ENCODE results near the gene UVRAG. TPM values are rescaled to one million over a fixed set of nuclear protein-coding genes. Genes with fewer than 3 reads are reported as not detected.

The UVRAG gene
- total RNA-seq, 1 experiment from 2014 or later = 13.0 TPM

DNA sequence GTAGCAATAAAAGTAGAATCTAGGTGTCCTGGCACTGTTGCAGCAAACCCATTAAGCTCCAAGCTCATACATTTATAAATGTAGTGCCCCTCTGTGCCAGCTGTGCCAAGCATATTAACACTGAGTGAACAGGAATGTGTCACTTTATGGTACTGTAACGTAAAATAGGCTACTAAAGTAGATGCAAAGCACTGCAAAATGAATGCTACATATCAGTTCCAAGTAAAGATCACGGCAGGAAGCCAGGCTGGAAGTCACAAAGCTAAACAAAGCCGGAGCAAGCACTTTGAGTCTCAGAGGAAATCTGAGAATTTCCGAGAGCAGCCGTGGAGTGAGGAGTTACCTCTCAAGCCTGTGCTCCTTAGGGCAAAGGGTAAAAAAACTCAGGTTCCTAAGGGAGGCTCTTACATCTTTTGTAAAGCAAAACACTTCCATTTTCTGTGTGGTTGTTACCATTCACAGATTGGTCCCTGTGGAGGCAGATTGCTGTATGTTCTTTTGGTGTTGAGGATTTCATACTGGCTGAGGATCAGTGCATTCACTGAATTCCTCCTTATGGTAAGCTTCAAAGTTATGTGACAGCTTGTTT, 305.6 kb downstream of the UVRAG start:
- Histone ChIP-seq H3K9me2 (replicated peaks; ENCODE audit: low read length) (no peaks in the 10 kb centered on the region), H3K36me3 (ENCODE audit: low read depth, low read length) (peaks cover 3% of the 10 kb centered on the region; the same call in 1 of the 2 replicates), H3K4me3 (ENCODE audit: low read length) (no peak overlapping the region), H2AFZ (ENCODE audit: low read length) (no peak overlapping the region), H3K9ac (ENCODE audit: low read length) (no peak overlapping the region), H3K27me3 (ENCODE audit: low read length) (no peaks in the 10 kb centered on the region), H3F3A (ENCODE audit: low read length, unreplicated experiment) (no peaks in the 10 kb centered on the region), H3K4me2 (ENCODE audit: low read length) (no peak overlapping the region), H3K79me2 (ENCODE audit: low read length) (no peaks in the 10 kb centered on the region), H3K27ac (ENCODE audit: low read length) (no peak overlapping the region), H3K4me1 (ENCODE audit: insufficient read depth, low read length) (no peaks in the 10 kb centered on the region), H4K20me1 (ENCODE audit: low read length) (no peaks in the 10 kb centered on the region), H3K9me3 (ENCODE audit: low read length) (no peaks in the 10 kb centered on the region)
- BruUV-seq (replicated peaks) = no TSS peak
- no peak for ATAC-seq
- ChIA-PET POLR2A (ENCODE audit: unreplicated experiment) (no interaction called here), CTCF (no interaction called here)
- intact Hi-C loops (cut with micrococcal nuclease) = no loop called here
- TF ChIP-seq EZH2phosphoT487 (IDR thresholded peaks at IDR 0.05; ENCODE audit: borderline replicate concordance, low read length) (no peak), EZH2 (IDR thresholded peaks at IDR 0.05; ENCODE audit: low read length, unreplicated experiment) (no peak)
- TF ChIP-seq, protein P1, sequence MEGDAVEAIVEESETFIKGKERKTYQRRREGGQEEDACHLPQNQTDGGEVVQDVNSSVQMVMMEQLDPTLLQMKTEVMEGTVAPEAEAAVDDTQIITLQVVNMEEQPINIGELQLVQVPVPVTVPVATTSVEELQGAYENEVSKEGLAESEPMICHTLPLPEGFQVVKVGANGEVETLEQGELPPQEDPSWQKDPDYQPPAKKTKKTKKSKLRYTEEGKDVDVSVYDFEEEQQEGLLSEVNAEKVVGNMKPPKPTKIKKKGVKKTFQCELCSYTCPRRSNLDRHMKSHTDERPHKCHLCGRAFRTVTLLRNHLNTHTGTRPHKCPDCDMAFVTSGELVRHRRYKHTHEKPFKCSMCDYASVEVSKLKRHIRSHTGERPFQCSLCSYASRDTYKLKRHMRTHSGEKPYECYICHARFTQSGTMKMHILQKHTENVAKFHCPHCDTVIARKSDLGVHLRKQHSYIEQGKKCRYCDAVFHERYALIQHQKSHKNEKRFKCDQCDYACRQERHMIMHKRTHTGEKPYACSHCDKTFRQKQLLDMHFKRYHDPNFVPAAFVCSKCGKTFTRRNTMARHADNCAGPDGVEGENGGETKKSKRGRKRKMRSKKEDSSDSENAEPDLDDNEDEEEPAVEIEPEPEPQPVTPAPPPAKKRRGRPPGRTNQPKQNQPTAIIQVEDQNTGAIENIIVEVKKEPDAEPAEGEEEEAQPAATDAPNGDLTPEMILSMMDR (conservative IDR thresholded peaks at IDR 0.05; ENCODE audit: low read depth, low read length) = no peak
- no peak for DNase-seq

DNA sequence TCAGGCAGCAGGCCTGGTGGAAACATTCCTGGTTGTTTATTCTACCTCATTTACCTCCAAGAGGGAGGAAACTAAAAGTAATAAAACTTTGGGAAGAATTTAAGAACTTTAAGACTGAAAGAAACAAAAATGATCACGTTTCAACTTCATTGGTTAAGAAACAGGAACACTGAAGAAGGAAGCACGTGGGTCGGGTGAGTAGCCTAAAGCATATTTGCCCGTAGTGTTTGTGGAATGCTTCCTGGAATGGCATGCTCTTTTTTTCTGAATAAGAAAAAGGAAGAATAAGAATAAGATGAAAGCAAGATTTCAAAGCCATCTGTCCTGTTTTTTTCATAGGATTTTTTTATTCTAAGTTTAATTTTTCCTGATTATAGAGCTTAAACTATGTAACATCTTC, 308.2 kb downstream of the UVRAG start:
- no peaks in the 10 kb centered on the region for H3K9me2 ChIP-seq (replicated peaks; ENCODE audit: low read length)

More for the DNA sequence above, 308.2 kb downstream of the UVRAG start:
- H3K27me3 ChIP-seq (ENCODE audit: low read length) = no peaks in the 10 kb centered on the region
- H3K4me2 ChIP-seq (ENCODE audit: low read length) = no peak overlapping the region
- no peaks in the 10 kb centered on the region for H3K4me1 ChIP-seq (ENCODE audit: insufficient read depth, low read length)
- H3K36me3 ChIP-seq (ENCODE audit: low read depth, low read length) = no peaks in the 10 kb centered on the region
- no peak overlapping the region for H2AFZ ChIP-seq (ENCODE audit: low read length)
- H3K9me3 ChIP-seq (ENCODE audit: low read length) = no peaks in the 10 kb centered on the region
- no peak overlapping the region for H3K9ac ChIP-seq (ENCODE audit: low read length)
- POLR2A ChIA-PET (ENCODE audit: unreplicated experiment) = no interaction called here
- intact Hi-C loops (cut with micrococcal nuclease) = no loop called here
- no TSS peak for BruUV-seq (replicated peaks)
- ATAC-seq (no peak), DNase-seq (no peak)
- no peaks in the 10 kb centered on the region for H4K20me1 ChIP-seq (ENCODE audit: low read length)
- H3F3A ChIP-seq (ENCODE audit: low read length, unreplicated experiment) = no peaks in the 10 kb centered on the region
- no peak overlapping the region for H3K4me3 ChIP-seq (ENCODE audit: low read length)
- CTCF ChIA-PET = no interaction called here
- TF ChIP-seq EZH2phosphoT487 (IDR thresholded peaks at IDR 0.05; ENCODE audit: borderline replicate concordance, low read length) = no peak
- TF ChIP-seq, protein P1 (conservative IDR thresholded peaks at IDR 0.05; ENCODE audit: low read depth, low read length) = no peak
- no peak for TF ChIP-seq EZH2 (IDR thresholded peaks at IDR 0.05; ENCODE audit: low read length, unreplicated experiment)
- H3K27ac ChIP-seq (ENCODE audit: low read length) = no peak overlapping the region
- H3K79me2 ChIP-seq (ENCODE audit: low read length) = no peaks in the 10 kb centered on the region

Measured in PC-3 (cell line).